Measurements from ENCODE around the gene TAF1D.

The TAF1D gene

GRCh38 chr11:93740730-93741093, 583 bp downstream of the TAF1D start:
- peak; percentile 40 for DNase-seq (ENCODE audit: low spot score)
- in situ Hi-C loops (cut with MboI; ENCODE audit: low pct_unique_long_range_greater_than_20kb, low sequenced_read_pairs, unreplicated experiment), result no loop called here
- TF ChIP-seq CTCF (IDR thresholded peaks at IDR 0.05; ENCODE audit: extremely low read depth, insufficient read depth, missing control alignments), result no peak

GRCh38 chr11:93740031-93740729, 1.1 kb downstream of the TAF1D start:
- no peak for DNase-seq (ENCODE audit: low spot score)
- TF ChIP-seq CTCF (IDR thresholded peaks at IDR 0.05; ENCODE audit: extremely low read depth, insufficient read depth, missing control alignments), result no peak
- in situ Hi-C loops (cut with MboI; ENCODE audit: low pct_unique_long_range_greater_than_20kb, low sequenced_read_pairs, unreplicated experiment), result no loop called here

- in situ Hi-C loops (cut with MboI; ENCODE audit: low pct_unique_long_range_greater_than_20kb, low sequenced_read_pairs, unreplicated experiment), result no loop called here
- no peak for DNase-seq (ENCODE audit: low spot score)
- no peak for TF ChIP-seq CTCF (IDR thresholded peaks at IDR 0.05; ENCODE audit: extremely low read depth, insufficient read depth, missing control alignments)
These were observed 2.6 kb downstream of the TAF1D start for GRCh38 chr11:93738647-93739081.

- no peak for TF ChIP-seq CTCF (IDR thresholded peaks at IDR 0.05; ENCODE audit: extremely low read depth, insufficient read depth, missing control alignments)
- in situ Hi-C loops (cut with MboI; ENCODE audit: low pct_unique_long_range_greater_than_20kb, low sequenced_read_pairs, unreplicated experiment), result no loop called here
- no peak for DNase-seq (ENCODE audit: low spot score)
These were observed 3.2 kb downstream of the TAF1D start for GRCh38 chr11:93737904-93738612.

- in situ Hi-C loops (cut with MboI; ENCODE audit: low pct_unique_long_range_greater_than_20kb, low sequenced_read_pairs, unreplicated experiment), result no loop called here
- no peak for TF ChIP-seq CTCF (IDR thresholded peaks at IDR 0.05; ENCODE audit: extremely low read depth, insufficient read depth, missing control alignments)
- DNase-seq (ENCODE audit: low spot score), result no peak
These were observed 5.2 kb downstream of the TAF1D start for GRCh38 chr11:93736129-93736528.

GRCh38 chr11:93735627-93736026, 5.7 kb downstream of the TAF1D start:
- in situ Hi-C loops (cut with MboI; ENCODE audit: low pct_unique_long_range_greater_than_20kb, low sequenced_read_pairs, unreplicated experiment), result no loop called here
- no peak for DNase-seq (ENCODE audit: low spot score)
- no peak for TF ChIP-seq CTCF (IDR thresholded peaks at IDR 0.05; ENCODE audit: extremely low read depth, insufficient read depth, missing control alignments)
